Esophagus (tissue), 2 donors: ENCODE measurements around the gene ONECUT1. TPM values are rescaled to one million over a fixed set of nuclear protein-coding genes. Genes with fewer than 3 reads are reported as not detected.

Experiments
- H3K27ac ChIP-seq, 2 donors: one replicate each; pipeline ENCODE4 v1.5.1; 2013; ENCODE audit warnings: low read depth in 2 of 2, mild to moderate bottlenecking in 2 of 2, inconsistent platforms in 1 of 2, low read length in 1 of 2, moderate library complexity in 1 of 2
- H3K27me3 ChIP-seq, 2 donors: one replicate each; pipeline ENCODE4 v1.6.1; 2013; ENCODE audit warnings: low read length in 2 of 2, control low read depth in 1 of 2, mild to moderate bottlenecking in 1 of 2; ENCODE audit not compliant: insufficient read depth in 2 of 2, control insufficient read depth in 1 of 2
- H3K36me3 ChIP-seq, 2 donors: one replicate each; pipeline ENCODE4 v1.6.1; 2013; ENCODE audit warnings: low read length in 1 of 2; ENCODE audit not compliant: control insufficient read depth in 2 of 2, insufficient read depth in 2 of 2
- H3K4me1 ChIP-seq, 2 donors: one replicate each; pipeline ENCODE4 v1.6.1; 2013; ENCODE audit warnings: low read length in 1 of 2; ENCODE audit not compliant: control insufficient read depth in 2 of 2, insufficient read depth in 2 of 2
- H3K4me3 ChIP-seq, 2 donors: one replicate each; pipeline ENCODE4 v1.5.1; 2013; ENCODE audit warnings: low read length in 2 of 2, mild to moderate bottlenecking in 2 of 2, low read depth in 1 of 2, moderate library complexity in 1 of 2
- H3K9me3 ChIP-seq, 2 donors: one replicate each; pipeline ENCODE4 v1.6.1; 2013; ENCODE audit warnings: mild to moderate bottlenecking in 2 of 2, low read depth in 1 of 2, low read length in 1 of 2, moderate library complexity in 1 of 2; ENCODE audit not compliant: control insufficient read depth in 2 of 2, insufficient read depth in 1 of 2
- WGBS, 2 donors: extraction: QIAGEN DNeasy Blood & Tissue Kit; methylation state at CpG; one replicate each; pipeline ENCODE4 v1.1.7; 2013; 5-methylcytosine and 5-hydroxymethylcytosine counted together
- polyA plus RNA-seq, 2 donors: library from polyadenylated mRNA; stranded (reverse); fragments of 200-250 nt; gene quantifications; one replicate each; pipeline ENCODE4 v1.2.3, GENCODE V29; 2013
- donor health status: healthy with polysubstance abuse.
- donor health status: Bipolar disorder and iron deficiency.

Gene ONECUT1
- polyA plus RNA-seq, 2 donors = not detected

DNA sequence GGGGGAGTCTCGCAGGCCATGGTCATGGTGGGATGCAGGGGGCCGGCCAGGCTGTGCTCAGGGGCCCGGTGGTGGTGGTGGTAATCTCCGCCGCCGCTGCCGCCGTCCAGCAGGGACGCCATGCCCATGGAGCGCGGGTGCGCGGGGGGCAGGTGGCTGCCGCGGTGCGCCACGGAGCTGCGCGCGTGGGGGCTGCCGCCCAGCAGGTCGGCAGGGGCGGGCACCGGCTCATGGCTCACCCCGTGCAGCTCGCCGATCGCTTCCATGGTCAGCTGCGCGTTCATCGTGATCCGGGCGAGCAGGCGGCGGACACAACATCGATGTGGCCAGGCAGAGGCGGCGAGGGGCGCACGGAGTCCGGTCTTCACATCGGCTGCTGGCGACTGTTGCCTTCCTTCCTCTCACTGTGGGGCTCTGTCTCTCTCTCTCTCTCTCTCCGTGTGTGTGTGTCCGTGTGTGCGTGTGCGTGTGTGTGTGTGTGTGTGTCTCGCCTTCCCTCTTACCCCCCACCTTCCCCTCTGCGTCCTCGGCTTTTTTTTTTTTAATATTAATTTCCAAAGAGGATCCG is 451 bp downstream of the ONECUT1 start:
- no peaks in the 10 kb centered on the region for H3K36me3 ChIP-seq
- peaks cover 0 to 10% of the 10 kb centered on the region in 2 donors for H3K9me3 ChIP-seq
- peaks cover 22 to 35% of the 10 kb centered on the region in 2 donors for H3K27me3 ChIP-seq
- H3K4me3 ChIP-seq = peak overlapping the region; percentile 37 to 50
- H3K27ac ChIP-seq = no peak overlapping the region
- peaks cover 9 to 13% of the 10 kb centered on the region in 2 donors for H3K4me1 ChIP-seq
- WGBS, 2 donors = 0 to 2% methylated on average over 38 to 50 of the region's 51 CpGs

- H3K27ac ChIP-seq = no peak overlapping the region
- H3K9me3 ChIP-seq = peaks cover 0 to 10% of the 10 kb centered on the region in 2 donors
- 6 to 7% methylated on average over 37 of the region's 37 CpGs for WGBS, 2 donors
- H3K27me3 ChIP-seq = peaks cover 22 to 41% of the 10 kb centered on the region in 2 donors
- H3K4me3 ChIP-seq = peak overlapping the region in 1 of 2 donors; percentile 37
- peaks cover 9 to 13% of the 10 kb centered on the region in 2 donors for H3K4me1 ChIP-seq
- no peaks in the 10 kb centered on the region for H3K36me3 ChIP-seq
These were observed 1.0 kb downstream of the ONECUT1 start for GRCh38 chr15:52789008-52789600.

GRCh38 chr15:52788099-52788986 is 1.8 kb downstream of the ONECUT1 start:
- no peak overlapping the region for H3K4me3 ChIP-seq
- WGBS, 2 donors = 6% methylated on average over 58 of the region's 58 CpGs
- H3K4me1 ChIP-seq = peaks cover 9 to 13% of the 10 kb centered on the region in 2 donors
- no peaks in the 10 kb centered on the region for H3K36me3 ChIP-seq
- H3K9me3 ChIP-seq = peaks cover 0 to 10% of the 10 kb centered on the region in 2 donors
- no peak overlapping the region for H3K27ac ChIP-seq
- peaks cover 22 to 43% of the 10 kb centered on the region in 2 donors for H3K27me3 ChIP-seq

GRCh38 chr15:52787549-52788098 is 2.5 kb downstream of the ONECUT1 start:
- no peaks in the 10 kb centered on the region for H3K36me3 ChIP-seq
- H3K4me1 ChIP-seq = peaks cover 9 to 13% of the 10 kb centered on the region in 2 donors
- H3K27ac ChIP-seq = no peak overlapping the region
- WGBS, 2 donors = 5 to 8% methylated on average over 26 to 27 of the region's 27 CpGs
- no peak overlapping the region for H3K4me3 ChIP-seq
- peaks cover 22 to 44% of the 10 kb centered on the region in 2 donors for H3K27me3 ChIP-seq
- H3K9me3 ChIP-seq = peaks cover 0 to 8% of the 10 kb centered on the region in 2 donors

- Histone ChIP-seq H3K4me3 (no peak overlapping the region), H3K27me3 (peaks cover 22 to 44% of the 10 kb centered on the region in 2 donors), H3K36me3 (no peaks in the 10 kb centered on the region), H3K9me3 (peaks cover 0 to 8% of the 10 kb centered on the region in 2 donors), H3K4me1 (peaks cover 9 to 13% of the 10 kb centered on the region in 2 donors), H3K27ac (no peak overlapping the region)
- 4 to 5% methylated on average over 24 of the region's 24 CpGs for WGBS, 2 donors
These were observed 3.0 kb downstream of the ONECUT1 start for GRCh38 chr15:52787123-52787503.

DNA sequence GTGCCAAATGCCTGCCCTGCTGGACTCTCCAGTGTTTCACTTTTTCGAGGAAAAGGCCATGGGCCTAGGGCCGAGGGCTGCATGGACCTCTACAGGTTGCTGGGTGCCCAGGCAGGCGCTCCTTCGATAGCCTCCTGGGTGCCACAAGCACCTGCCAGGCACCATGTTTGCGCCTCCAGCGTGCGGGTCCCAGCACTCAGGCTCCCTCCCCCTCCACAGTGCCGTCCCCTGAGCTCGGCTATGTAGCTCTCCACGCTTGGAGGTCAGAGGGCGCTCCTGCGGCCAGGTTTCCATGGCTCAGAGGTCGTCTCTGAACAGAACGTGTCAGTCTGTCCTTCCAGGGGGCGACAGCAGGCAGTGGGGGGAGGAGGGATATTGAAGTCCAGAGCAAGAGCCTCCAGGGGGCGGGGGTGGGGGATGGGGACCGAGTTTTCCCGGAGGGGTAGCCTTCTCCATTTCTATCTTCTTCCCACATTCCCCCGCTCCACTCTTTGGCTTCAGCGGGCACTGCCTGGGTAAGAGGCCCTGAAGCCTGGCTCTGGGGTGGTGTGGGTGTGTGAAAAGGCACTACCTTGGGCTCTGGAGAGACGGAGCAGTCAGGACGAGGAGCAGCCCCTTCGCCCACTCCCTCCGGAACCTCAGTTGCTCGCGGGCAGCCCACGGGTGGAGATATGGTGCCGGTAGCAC is 3.6 kb downstream of the ONECUT1 start:
- Histone ChIP-seq H3K36me3 (no peaks in the 10 kb centered on the region), H3K4me1 (peaks cover 9 to 13% of the 10 kb centered on the region in 2 donors), H3K4me3 (no peak overlapping the region), H3K9me3 (peaks cover 0 to 5% of the 10 kb centered on the region in 2 donors), H3K27me3 (peaks cover 22 to 44% of the 10 kb centered on the region in 2 donors), H3K27ac (no peak overlapping the region)
- WGBS, 2 donors = 8 to 11% methylated on average over 28 of the region's 28 CpGs

GRCh38 chr15:52785672-52786406 is 4.3 kb downstream of the ONECUT1 start:
- H3K9me3 ChIP-seq = peaks cover 0 to 3% of the 10 kb centered on the region in 2 donors
- H3K27me3 ChIP-seq = peaks cover 22 to 44% of the 10 kb centered on the region in 2 donors
- no peak overlapping the region for H3K27ac ChIP-seq
- no peaks in the 10 kb centered on the region for H3K36me3 ChIP-seq
- peaks cover 9 to 13% of the 10 kb centered on the region in 2 donors for H3K4me1 ChIP-seq
- 6% methylated on average over 27 of the region's 27 CpGs for WGBS, 2 donors
- H3K4me3 ChIP-seq = no peak overlapping the region

DNA sequence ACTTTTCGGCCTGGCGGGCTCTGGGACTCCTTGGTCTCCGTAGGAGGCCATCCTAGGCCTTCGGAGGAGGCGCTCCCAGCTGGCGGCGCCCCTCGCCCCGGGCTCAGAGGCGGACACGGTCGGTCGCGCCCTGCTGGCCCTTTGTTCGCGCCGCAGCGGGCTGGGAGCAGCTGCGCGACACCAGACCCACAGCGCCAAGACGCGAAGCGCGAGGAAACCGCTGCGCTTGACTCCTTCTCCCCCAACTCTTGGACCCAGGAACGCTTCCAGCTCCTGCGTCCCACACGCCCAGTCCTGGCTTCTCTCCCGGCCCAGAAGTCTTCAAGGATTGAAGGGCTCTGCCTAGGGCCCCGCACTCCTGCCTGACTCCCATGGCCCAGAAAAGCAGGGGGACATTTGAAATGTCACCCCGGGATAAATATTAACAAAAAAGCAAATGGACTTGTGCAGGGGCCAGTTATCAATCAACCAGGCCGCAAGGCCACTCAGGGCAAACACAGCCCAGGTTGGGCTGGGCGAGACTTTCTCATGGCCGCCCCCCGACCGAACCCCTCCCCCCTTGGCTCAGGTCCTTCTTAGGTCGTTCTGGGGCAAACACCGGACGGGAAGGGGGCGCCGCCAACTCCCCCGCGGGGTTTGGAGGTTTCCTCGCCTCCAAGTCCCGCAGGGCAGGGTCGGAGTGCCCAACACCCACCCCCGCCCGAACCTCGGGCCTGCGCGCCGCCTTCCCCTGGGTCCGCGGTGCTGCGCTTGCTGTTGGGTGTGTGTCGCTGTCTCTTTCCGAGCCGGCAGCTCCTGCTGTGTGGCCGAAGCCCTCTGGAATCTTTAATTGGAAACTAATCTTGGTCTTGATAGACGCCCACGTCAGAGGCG is 5.1 kb downstream of the ONECUT1 start:
- Histone ChIP-seq H3K4me3 (no peak overlapping the region), H3K4me1 (peaks cover 9 to 11% of the 10 kb centered on the region in 2 donors), H3K27ac (no peak overlapping the region), H3K9me3 (peaks cover 0 to 3% of the 10 kb centered on the region in 2 donors), H3K27me3 (peaks cover 22 to 40% of the 10 kb centered on the region in 2 donors), H3K36me3 (no peaks in the 10 kb centered on the region)
- WGBS, 2 donors = 3 to 5% methylated on average over 64 of the region's 64 CpGs
